Ovary (tissue), 9 donors: Measurements from ENCODE around the gene SERF2. TPM values are rescaled to one million over a fixed set of nuclear protein-coding genes. Genes with fewer than 3 reads are reported as not detected.

Source experiments
- DNase-seq, 5 donors: peaks; one replicate each; pipeline ENCODE4 v3.0.0-alpha.2; 2019 to 2020
- H3K27ac ChIP-seq, 2 donors: fragments of 200-600 bp; one replicate each; pipeline versions ENCODE4 v1.5.1 to v1.8.0; 2019 to 2022
- H3K27me3 ChIP-seq: fragments of 200-600 bp; one replicate; pipeline ENCODE4 v1.8.0; 2022
- H3K36me3 ChIP-seq: fragments of 200-600 bp; sonication (generic); one replicate; pipeline ENCODE4 v1.5.1; 2019
- H3K4me1 ChIP-seq: one replicate; pipeline ENCODE4 v1.8.1; 2013; ENCODE audit warnings: mild to moderate bottlenecking, moderate library complexity; ENCODE audit not compliant: insufficient read depth
- H3K4me3 ChIP-seq: fragments of 200-600 bp; sonication (generic); one replicate; pipeline ENCODE4 v1.5.1; 2017
- H3K9me3 ChIP-seq, 2 donors: fragments of 200-600 bp in 1 of 2; sonication (generic) in 1 of 2; one replicate each; pipeline versions ENCODE4 v1.5.1 to v1.8.1; 2013 to 2019; ENCODE audit warnings: mild to moderate bottlenecking in 1 of 2, moderate library complexity in 1 of 2
- CTCF ChIP-seq, 3 donors: fragments of 450-650 bp in 2 of 3; fragments of 200-600 bp in 1 of 3; IDR thresholded peaks; one replicate each; pipeline versions ENCODE4 v1.5.1 to v1.8.0; 2016 to 2022; ENCODE audit warnings: antibody characterized with exemption in 3 of 3, mild to moderate bottlenecking in 1 of 3
- EP300 ChIP-seq: sonication (generic); formaldehyde crosslinking; IDR thresholded peaks from one replicate; pipeline ENCODE4 v1.6.1; 2017; ENCODE audit warnings: antibody characterized with exemption
- POLR2A ChIP-seq: fragments of 450-650 bp; IDR thresholded peaks from one replicate; pipeline ENCODE4 v1.6.1; 2017; ENCODE audit warnings: antibody characterized with exemption, mild to moderate bottlenecking, moderate library complexity
- WGBS, 3 donors: extraction: QIAGEN DNeasy Blood & Tissue Kit in 1 of 3; methylation state at CpG; one replicate each; pipeline versions ENCODE4 v1.1.5 to v1.1.7; 2013 to 2017; 5-methylcytosine and 5-hydroxymethylcytosine counted together
- intact Hi-C, 4 donors: fragments of 100-400 bp; cut with DNase I; formaldehyde crosslinking; loops; one replicate each; pipeline versions ENCODE4 v1.11.0 to v1.15.1; 2022 to 2023
- polyA plus RNA-seq, 2 donors: library from polyadenylated mRNA; stranded (reverse); fragments of 200-250 nt in 1 of 2; fragments of 350-450 nt in 1 of 2; fragmentation: Illumina TruSeq in 1 of 2; extraction: RNeasy Lipid Tissue Mini Kit (QIAGEN cat#74804) in 1 of 2; gene quantifications; one replicate each; pipeline ENCODE4 v1.2.3, GENCODE V29; 2013 to 2014
- total RNA-seq, 7 donors: library from RNA; depleted of rRNA in 2 of 7; stranded (reverse); fragments of >200 nt in 2 of 7; fragmentation: NEBNext Ultra II Directional in 3 of 7; extraction: Animal tissue kit (Norgen Biotek cat#: 25700) in 3 of 7; gene quantifications; one replicate each; pipeline versions ENCODE4 v1.1.0 to v1.2.4, GENCODE V29; 2016 to 2023
- donor health status: DM: no; HTN: no; CAD: no; lungs with moderate emphysema.
- donor health status: DM: no; HTN: no; CAD: no.
- donor health status: Bipolar disorder and iron deficiency.
- donor health status: DM: yes; HTN: yes; CAD: no.
- donor health status: DM: no; HTN: no; CAD: no.
- donor health status: DM: yes; HTN: yes; CAD: no.

The SERF2 gene
- total and polyA plus RNA-seq, 9 donors, result 254 to 981 (median 484) TPM

GRCh38 chr15:43779016-43779415 lies 13.1 kb upstream of the SERF2 start:
- TF ChIP-seq EP300 (no peak), POLR2A (no peak), CTCF (IDR thresholded peaks at IDR 0.05) (no peak)
- no peak for DNase-seq
- Histone ChIP-seq H3K36me3 (no peaks in the 10 kb centered on the region), H3K27me3 (no peaks in the 10 kb centered on the region), H3K27ac (no peak overlapping the region), H3K9me3 (no peaks in the 10 kb centered on the region), H3K4me1 (peaks cover 1% of the 10 kb centered on the region), H3K4me3 (no peak overlapping the region)
- WGBS, 3 donors, result 79 to 85% (median 80%) methylated on average over 1 of the region's 1 CpG
- intact Hi-C loops, result no loop called here

- Histone ChIP-seq H3K27ac (no peak overlapping the region), H3K27me3 (no peaks in the 10 kb centered on the region), H3K4me1 (peaks cover 8% of the 10 kb centered on the region), H3K4me3 (no peak overlapping the region), H3K36me3 (no peaks in the 10 kb centered on the region), H3K9me3 (no peaks in the 10 kb centered on the region)
- no peak for TF ChIP-seq EP300
- no peak for TF ChIP-seq POLR2A
- TF ChIP-seq CTCF (IDR thresholded peaks at IDR 0.05), result no peak
- WGBS, 3 donors, result 94 to 96% (median 96%) methylated on average over 3 of the region's 3 CpGs
- DNase-seq, result no peak
- intact Hi-C loops, result no loop called here
These were observed 2.7 kb upstream of the SERF2 start for GRCh38 chr15:43789409-43789808.

GRCh38 chr15:43792761-43793476 lies 799 bp downstream of the SERF2 start:
- Histone ChIP-seq H3K9me3 (no peaks in the 10 kb centered on the region), H3K36me3 (no peaks in the 10 kb centered on the region), H3K4me1 (peaks cover 10% of the 10 kb centered on the region), H3K27ac (peak overlapping the region; percentile 54 to 91), H3K4me3 (peak overlapping the region; percentile 94), H3K27me3 (no peaks in the 10 kb centered on the region)
- 0 to 1% (median 1%) methylated on average over 33 of the region's 33 CpGs for WGBS, 3 donors
- DNase-seq, result peak in 3 of 5 donors; percentile 14 to 50 (median 36)
- intact Hi-C loops, result no loop called here
- TF ChIP-seq CTCF (IDR thresholded peaks at IDR 0.05) (no peak), EP300 (no peak), POLR2A (no peak)

- H3K27me3 ChIP-seq, result no peaks in the 10 kb centered on the region
- H3K27ac ChIP-seq, result no peak overlapping the region
These were observed 1.5 kb downstream of the SERF2 start for GRCh38 chr15:43793647-43794046.

More at GRCh38 chr15:43793647-43794046, 1.5 kb downstream of the SERF2 start:
- WGBS, 3 donors, result 79 to 86% (median 85%) methylated on average over 10 of the region's 10 CpGs
- H3K4me3 ChIP-seq, result peak overlapping the region; percentile 94
- intact Hi-C loops, result no loop called here
- H3K36me3 ChIP-seq, result no peaks in the 10 kb centered on the region
- peak in 1 of 5 donors; percentile 41 for DNase-seq
- no peak for TF ChIP-seq CTCF (IDR thresholded peaks at IDR 0.05)
- no peak for TF ChIP-seq EP300
- no peak for TF ChIP-seq POLR2A
- H3K4me1 ChIP-seq, result peaks cover 10% of the 10 kb centered on the region
- H3K9me3 ChIP-seq, result no peaks in the 10 kb centered on the region
